Upper lobe of left lung (tissue), 4 donors: ENCODE measurements around the gene AIFM3.

Experiments used
- CTCF ChIP-seq, 6 experiments: fragments of 450-650 bp in 4 of 6; fragments of 200-600 bp in 2 of 6; sonication (generic) in 2 of 6; IDR thresholded peaks; one replicate each; pipeline ENCODE4 v1.5.1; 2016 to 2019; ENCODE audit warnings: antibody characterized with exemption in 6 of 6
- POLR2A ChIP-seq, 4 donors: fragments of 450-650 bp; IDR thresholded peaks; one replicate each; pipeline ENCODE4 v1.5.1; 2016 to 2017; ENCODE audit warnings: antibody characterized with exemption in 4 of 4, mild to moderate bottlenecking in 2 of 4

GRCh38 chr22:20976291-20976877 is 9.3 kb downstream of the AIFM3 start:
- TF ChIP-seq CTCF (IDR thresholded peaks at IDR 0.05): no peak
- TF ChIP-seq POLR2A (IDR thresholded peaks at IDR 0.05): no peak
